ENCODE data around the gene MBOAT2.

DNA sequence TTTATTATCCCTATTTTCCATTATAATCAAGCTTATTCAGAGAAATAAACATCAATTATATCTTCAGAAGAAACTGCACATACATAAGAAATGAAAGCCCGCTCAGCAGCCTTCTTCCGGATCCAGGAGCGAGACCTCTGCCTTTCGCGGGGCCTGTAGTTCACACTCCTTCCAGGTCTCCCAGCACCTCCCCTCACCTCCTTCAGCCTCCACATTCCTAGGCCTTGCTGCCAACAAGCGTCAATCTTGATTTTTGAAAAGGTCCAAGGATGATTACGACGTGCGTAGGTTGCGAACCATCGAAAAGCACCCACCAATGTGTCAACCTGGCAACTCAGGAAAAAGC, 165.7 kb downstream of the MBOAT2 start:
- TF ChIP-seq, protein P1, sequence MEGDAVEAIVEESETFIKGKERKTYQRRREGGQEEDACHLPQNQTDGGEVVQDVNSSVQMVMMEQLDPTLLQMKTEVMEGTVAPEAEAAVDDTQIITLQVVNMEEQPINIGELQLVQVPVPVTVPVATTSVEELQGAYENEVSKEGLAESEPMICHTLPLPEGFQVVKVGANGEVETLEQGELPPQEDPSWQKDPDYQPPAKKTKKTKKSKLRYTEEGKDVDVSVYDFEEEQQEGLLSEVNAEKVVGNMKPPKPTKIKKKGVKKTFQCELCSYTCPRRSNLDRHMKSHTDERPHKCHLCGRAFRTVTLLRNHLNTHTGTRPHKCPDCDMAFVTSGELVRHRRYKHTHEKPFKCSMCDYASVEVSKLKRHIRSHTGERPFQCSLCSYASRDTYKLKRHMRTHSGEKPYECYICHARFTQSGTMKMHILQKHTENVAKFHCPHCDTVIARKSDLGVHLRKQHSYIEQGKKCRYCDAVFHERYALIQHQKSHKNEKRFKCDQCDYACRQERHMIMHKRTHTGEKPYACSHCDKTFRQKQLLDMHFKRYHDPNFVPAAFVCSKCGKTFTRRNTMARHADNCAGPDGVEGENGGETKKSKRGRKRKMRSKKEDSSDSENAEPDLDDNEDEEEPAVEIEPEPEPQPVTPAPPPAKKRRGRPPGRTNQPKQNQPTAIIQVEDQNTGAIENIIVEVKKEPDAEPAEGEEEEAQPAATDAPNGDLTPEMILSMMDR (IDR thresholded peaks at IDR 0.05): no peak
- no peak for TF ChIP-seq POLR2A (IDR thresholded peaks at IDR 0.05)
